HL-60 (cell line): Measurements from ENCODE around the gene CLDN8.

Experiments
- GABPA ChIP-seq: IDR thresholded peaks from 2 replicates; pipeline ENCODE4 v1.6.1; 2012; ENCODE audit warnings: low read depth
- POLR2AphosphoS5 ChIP-seq: IDR thresholded peaks from 2 replicates; pipeline ENCODE4 v1.6.1; 2012; ENCODE audit warnings: low read depth
- SPI1 ChIP-seq: IDR thresholded peaks from 2 replicates; pipeline ENCODE4 v1.6.1; 2012; ENCODE audit warnings: low read depth, mild to moderate bottlenecking, borderline replicate concordance
- TF ChIP-seq, protein P1 (sequence below): IDR thresholded peaks from one replicate; pipeline ENCODE4 v1.5.1; 2011; ENCODE audit warnings: low read length, control low read depth, inconsistent platforms; ENCODE audit not compliant: insufficient read depth
- TF ChIP-seq, protein P2 (sequence below): IDR thresholded peaks from 2 replicates; pipeline ENCODE4 v1.6.1; 2012; ENCODE audit warnings: low read depth; ENCODE audit not compliant: insufficient replicate concordance

DNA sequence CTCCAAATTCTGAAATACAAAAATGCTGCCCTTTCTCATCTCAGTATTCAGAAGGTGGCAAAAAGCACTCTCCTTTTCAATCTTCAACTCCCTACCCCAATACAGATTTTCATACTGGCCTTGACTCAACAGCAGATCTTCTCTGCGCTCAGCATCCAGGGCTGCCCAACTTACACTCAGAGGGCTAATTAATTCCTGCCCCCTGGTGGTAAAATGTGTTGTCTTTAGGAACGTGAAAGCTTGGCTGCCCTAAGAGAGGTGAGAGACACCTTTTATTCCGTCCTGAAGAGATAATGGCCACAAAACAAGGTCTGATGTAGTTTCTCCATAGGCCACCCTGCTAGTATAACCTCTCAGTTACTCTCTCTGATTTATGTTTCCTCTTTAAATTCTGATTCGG is 41.9 kb upstream of the CLDN8 start:
- TF ChIP-seq, protein P1, sequence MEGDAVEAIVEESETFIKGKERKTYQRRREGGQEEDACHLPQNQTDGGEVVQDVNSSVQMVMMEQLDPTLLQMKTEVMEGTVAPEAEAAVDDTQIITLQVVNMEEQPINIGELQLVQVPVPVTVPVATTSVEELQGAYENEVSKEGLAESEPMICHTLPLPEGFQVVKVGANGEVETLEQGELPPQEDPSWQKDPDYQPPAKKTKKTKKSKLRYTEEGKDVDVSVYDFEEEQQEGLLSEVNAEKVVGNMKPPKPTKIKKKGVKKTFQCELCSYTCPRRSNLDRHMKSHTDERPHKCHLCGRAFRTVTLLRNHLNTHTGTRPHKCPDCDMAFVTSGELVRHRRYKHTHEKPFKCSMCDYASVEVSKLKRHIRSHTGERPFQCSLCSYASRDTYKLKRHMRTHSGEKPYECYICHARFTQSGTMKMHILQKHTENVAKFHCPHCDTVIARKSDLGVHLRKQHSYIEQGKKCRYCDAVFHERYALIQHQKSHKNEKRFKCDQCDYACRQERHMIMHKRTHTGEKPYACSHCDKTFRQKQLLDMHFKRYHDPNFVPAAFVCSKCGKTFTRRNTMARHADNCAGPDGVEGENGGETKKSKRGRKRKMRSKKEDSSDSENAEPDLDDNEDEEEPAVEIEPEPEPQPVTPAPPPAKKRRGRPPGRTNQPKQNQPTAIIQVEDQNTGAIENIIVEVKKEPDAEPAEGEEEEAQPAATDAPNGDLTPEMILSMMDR = no peak
- TF ChIP-seq, protein P2, sequence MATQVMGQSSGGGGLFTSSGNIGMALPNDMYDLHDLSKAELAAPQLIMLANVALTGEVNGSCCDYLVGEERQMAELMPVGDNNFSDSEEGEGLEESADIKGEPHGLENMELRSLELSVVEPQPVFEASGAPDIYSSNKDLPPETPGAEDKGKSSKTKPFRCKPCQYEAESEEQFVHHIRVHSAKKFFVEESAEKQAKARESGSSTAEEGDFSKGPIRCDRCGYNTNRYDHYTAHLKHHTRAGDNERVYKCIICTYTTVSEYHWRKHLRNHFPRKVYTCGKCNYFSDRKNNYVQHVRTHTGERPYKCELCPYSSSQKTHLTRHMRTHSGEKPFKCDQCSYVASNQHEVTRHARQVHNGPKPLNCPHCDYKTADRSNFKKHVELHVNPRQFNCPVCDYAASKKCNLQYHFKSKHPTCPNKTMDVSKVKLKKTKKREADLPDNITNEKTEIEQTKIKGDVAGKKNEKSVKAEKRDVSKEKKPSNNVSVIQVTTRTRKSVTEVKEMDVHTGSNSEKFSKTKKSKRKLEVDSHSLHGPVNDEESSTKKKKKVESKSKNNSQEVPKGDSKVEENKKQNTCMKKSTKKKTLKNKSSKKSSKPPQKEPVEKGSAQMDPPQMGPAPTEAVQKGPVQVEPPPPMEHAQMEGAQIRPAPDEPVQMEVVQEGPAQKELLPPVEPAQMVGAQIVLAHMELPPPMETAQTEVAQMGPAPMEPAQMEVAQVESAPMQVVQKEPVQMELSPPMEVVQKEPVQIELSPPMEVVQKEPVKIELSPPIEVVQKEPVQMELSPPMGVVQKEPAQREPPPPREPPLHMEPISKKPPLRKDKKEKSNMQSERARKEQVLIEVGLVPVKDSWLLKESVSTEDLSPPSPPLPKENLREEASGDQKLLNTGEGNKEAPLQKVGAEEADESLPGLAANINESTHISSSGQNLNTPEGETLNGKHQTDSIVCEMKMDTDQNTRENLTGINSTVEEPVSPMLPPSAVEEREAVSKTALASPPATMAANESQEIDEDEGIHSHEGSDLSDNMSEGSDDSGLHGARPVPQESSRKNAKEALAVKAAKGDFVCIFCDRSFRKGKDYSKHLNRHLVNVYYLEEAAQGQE = no peak
- TF ChIP-seq POLR2AphosphoS5 (no peak), SPI1 (no peak), GABPA (no peak)
